Stomach (tissue), 4 donors: ENCODE data around the gene TRAFD1.

ENCODE experiments used
- EP300 ChIP-seq: sonication (generic); formaldehyde crosslinking; IDR thresholded peaks from one replicate; pipeline ENCODE4 v1.6.1; 2017; ENCODE audit warnings: antibody characterized with exemption
- POLR2A ChIP-seq, 4 donors: fragments of 450-650 bp; IDR thresholded peaks; one replicate each; pipeline ENCODE4 v1.6.1; 2016; ENCODE audit warnings: antibody characterized with exemption in 4 of 4, control low read depth in 2 of 4, mild to moderate bottlenecking in 1 of 4, moderate library complexity in 1 of 4
- TF ChIP-seq, protein P1 (sequence below), 7 experiments: fragments of 450-650 bp in 4 of 7; fragments of 200-600 bp in 3 of 7; sonication (generic) in 3 of 7; IDR thresholded peaks; one replicate each; pipeline ENCODE4 v1.5.1; 2016 to 2019; ENCODE audit warnings: antibody characterized with exemption in 7 of 7, control low read depth in 2 of 7, mild to moderate bottlenecking in 1 of 7

DNA sequence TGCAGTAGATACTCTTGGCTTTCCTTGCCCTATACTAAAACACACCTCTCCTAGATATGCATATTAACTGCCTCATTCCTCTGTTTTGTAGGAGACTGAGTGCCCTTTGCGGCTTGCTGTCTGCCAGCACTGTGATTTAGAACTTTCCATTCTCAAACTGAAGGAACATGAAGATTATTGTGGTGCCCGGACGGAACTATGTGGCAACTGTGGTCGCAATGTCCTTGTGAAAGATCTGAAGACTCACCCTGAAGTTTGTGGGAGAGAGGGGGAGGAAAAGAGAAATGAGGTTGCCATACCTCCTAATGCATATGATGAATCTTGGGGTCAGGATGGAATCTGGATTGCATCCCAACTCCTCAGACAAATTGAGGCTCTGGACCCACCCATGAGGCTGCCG, 15.4 kb downstream of the TRAFD1 start:
- TF ChIP-seq EP300 (no peak), POLR2A (IDR thresholded peaks at IDR 0.05) (no peak)
- TF ChIP-seq, protein P1, sequence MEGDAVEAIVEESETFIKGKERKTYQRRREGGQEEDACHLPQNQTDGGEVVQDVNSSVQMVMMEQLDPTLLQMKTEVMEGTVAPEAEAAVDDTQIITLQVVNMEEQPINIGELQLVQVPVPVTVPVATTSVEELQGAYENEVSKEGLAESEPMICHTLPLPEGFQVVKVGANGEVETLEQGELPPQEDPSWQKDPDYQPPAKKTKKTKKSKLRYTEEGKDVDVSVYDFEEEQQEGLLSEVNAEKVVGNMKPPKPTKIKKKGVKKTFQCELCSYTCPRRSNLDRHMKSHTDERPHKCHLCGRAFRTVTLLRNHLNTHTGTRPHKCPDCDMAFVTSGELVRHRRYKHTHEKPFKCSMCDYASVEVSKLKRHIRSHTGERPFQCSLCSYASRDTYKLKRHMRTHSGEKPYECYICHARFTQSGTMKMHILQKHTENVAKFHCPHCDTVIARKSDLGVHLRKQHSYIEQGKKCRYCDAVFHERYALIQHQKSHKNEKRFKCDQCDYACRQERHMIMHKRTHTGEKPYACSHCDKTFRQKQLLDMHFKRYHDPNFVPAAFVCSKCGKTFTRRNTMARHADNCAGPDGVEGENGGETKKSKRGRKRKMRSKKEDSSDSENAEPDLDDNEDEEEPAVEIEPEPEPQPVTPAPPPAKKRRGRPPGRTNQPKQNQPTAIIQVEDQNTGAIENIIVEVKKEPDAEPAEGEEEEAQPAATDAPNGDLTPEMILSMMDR (IDR thresholded peaks at IDR 0.05) = no peak
